Suprapubic skin (tissue), 4 donors: ENCODE results near the gene EPC2.
"Not testable (repeated sequence)": the region's sequence is repeated elsewhere in the genome, so short reads cannot be mapped to it uniquely, and the experiment has no call there.

Source experiments
- EP300 ChIP-seq: sonication (generic); formaldehyde crosslinking; IDR thresholded peaks from one replicate; pipeline ENCODE4 v1.6.1; 2017; ENCODE audit warnings: antibody characterized with exemption
- POLR2A ChIP-seq, 2 donors: fragments of 450-650 bp; IDR thresholded peaks; one replicate each; pipeline ENCODE4 v1.6.1; 2017; ENCODE audit warnings: antibody characterized with exemption in 2 of 2, mild to moderate bottlenecking in 2 of 2, moderate library complexity in 2 of 2
- POLR2AphosphoS5 ChIP-seq, 3 donors: sonication (generic); formaldehyde crosslinking; IDR thresholded peaks; one replicate each; pipeline ENCODE4 v1.6.1; 2017; ENCODE audit warnings: antibody characterized with exemption in 3 of 3
- TF ChIP-seq, protein P1 (sequence below), 2 donors: fragments of 200-600 bp in 1 of 2; fragments of 450-650 bp in 1 of 2; sonication (generic) in 1 of 2; IDR thresholded peaks; one replicate each; pipeline ENCODE4 v1.5.1; 2016 to 2019; ENCODE audit warnings: antibody characterized with exemption in 2 of 2, mild to moderate bottlenecking in 1 of 2, moderate library complexity in 1 of 2

DNA sequence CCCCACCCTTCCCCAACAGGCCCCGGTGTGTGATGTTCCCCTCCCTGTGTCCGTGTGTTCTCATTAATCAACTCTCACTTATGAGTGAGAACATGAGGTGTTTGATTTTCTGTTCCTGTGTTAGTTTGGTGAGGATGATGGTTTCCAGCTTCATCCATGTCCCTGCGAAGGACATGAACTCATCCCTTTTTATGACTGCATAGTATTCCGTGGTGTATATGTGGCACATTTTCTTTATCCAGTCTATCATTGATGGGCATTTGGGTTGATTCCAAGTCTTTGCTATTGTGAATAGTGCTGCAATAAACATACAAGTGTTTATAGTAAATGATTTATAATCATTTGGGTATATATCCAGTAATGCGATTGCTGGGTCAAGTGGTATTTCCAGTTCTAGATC, 145.6 kb downstream of the EPC2 start:
- TF ChIP-seq, protein P1, sequence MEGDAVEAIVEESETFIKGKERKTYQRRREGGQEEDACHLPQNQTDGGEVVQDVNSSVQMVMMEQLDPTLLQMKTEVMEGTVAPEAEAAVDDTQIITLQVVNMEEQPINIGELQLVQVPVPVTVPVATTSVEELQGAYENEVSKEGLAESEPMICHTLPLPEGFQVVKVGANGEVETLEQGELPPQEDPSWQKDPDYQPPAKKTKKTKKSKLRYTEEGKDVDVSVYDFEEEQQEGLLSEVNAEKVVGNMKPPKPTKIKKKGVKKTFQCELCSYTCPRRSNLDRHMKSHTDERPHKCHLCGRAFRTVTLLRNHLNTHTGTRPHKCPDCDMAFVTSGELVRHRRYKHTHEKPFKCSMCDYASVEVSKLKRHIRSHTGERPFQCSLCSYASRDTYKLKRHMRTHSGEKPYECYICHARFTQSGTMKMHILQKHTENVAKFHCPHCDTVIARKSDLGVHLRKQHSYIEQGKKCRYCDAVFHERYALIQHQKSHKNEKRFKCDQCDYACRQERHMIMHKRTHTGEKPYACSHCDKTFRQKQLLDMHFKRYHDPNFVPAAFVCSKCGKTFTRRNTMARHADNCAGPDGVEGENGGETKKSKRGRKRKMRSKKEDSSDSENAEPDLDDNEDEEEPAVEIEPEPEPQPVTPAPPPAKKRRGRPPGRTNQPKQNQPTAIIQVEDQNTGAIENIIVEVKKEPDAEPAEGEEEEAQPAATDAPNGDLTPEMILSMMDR (IDR thresholded peaks at IDR 0.05), result not testable (repeated sequence)
- TF ChIP-seq POLR2A (IDR thresholded peaks at IDR 0.05); POLR2AphosphoS5 (IDR thresholded peaks at IDR 0.05); EP300: not testable (repeated sequence)
